Measurements from ENCODE around the gene MRPL18. TPM values are rescaled to one million over a fixed set of nuclear protein-coding genes. Genes with fewer than 3 reads are reported as not detected.
"Not testable (repeated sequence)": the region's sequence is repeated elsewhere in the genome, so short reads cannot be mapped to it uniquely, and the experiment has no call there.

The MRPL18 gene
- total and polyA plus RNA-seq, 2 donors (not counting 1 experiment from before 2014, with no cell fraction given) = 80.4 to 87.1 TPM

DNA sequence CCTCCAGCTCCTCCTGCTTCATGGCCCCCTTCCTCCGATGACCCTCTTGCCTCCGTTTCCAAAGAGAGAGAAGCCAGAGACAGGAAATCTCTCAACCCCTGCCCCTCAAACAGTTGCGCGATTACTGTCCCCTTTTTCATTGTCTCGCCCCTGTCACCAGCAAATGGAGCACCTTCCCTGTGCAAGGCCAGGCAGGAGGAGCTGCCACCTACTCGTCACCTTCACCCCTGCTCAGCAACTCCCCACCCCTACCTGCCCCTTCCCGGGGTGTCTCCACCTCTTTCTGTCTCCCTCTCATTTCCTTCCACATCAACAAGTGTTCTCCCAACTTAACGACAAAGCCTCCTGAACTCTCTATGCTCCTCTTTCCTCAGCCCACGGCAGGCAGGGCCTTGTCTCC is 23.5 kb downstream of the MRPL18 start:
- Histone ChIP-seq H3K79me2 (ENCODE audit: control insufficient read depth, insufficient read depth, low read length) (no peaks in the 10 kb centered on the region), H3K36me3 (ENCODE audit: control insufficient read depth, insufficient read depth, low read length) (no peaks in the 10 kb centered on the region), H4K20me1 (ENCODE audit: control insufficient read depth, extremely low read depth, insufficient read depth, low read length) (no peaks in the 10 kb centered on the region), H3K4me3 (replicated peaks in 1 of 4; ENCODE audit: control extremely low read depth in 1 of 4, insufficient read depth in 1 of 4, low read depth in 3 of 4, low read length in 4 of 4) (no peak overlapping the region), H3K9ac (ENCODE audit: insufficient read depth, low read length) (no peak overlapping the region), H3K27me3 (ENCODE audit: control insufficient read depth, insufficient read depth, low read length) (no peaks in the 10 kb centered on the region), H3K4me1 (ENCODE audit: control insufficient read depth, extremely low read depth, insufficient read depth, low read length) (no peaks in the 10 kb centered on the region), H2AFZ (ENCODE audit: low read length) (no peak overlapping the region), H3K4me2 (ENCODE audit: extremely low read depth, insufficient read depth, low read length) (no peak overlapping the region), H3K27ac (ENCODE audit: insufficient read depth, low read length) (no peak overlapping the region), H3K9me3 (ENCODE audit: control insufficient read depth, insufficient read depth, low read depth, low read length) (no peaks in the 10 kb centered on the region)
- no peak for TF ChIP-seq CTCF (conservative IDR thresholded peaks at IDR 0.05 in 1 of 2, IDR thresholded peaks at IDR 0.05 in 1 of 2; ENCODE audit: low read depth in 1 of 2, low read length in 2 of 2)
- no peak for DNase-seq (ENCODE audit: low read depth in 2 of 2)

DNA sequence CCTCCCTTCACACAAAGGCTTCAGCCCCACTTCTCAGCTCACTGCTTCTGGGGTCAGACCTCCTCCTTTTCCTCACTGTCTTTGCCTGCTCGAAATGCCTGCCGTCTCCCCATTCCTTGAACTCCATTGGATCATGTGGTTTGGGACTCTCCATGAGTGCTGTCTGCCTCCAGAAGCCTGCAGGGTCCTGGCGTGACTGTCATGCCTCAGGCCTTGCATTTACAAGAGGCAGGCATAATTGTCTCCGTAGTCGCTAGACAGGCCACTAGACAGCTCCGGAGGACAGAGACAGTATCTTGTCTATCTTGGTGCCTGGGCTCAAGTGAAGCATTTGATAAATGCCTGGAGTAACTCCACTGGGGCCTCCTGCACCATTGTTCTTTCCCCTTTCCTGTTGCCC is 25.1 kb downstream of the MRPL18 start:
- Histone ChIP-seq H3K4me1 (ENCODE audit: control insufficient read depth, extremely low read depth, insufficient read depth, low read length) (no peaks in the 10 kb centered on the region), H2AFZ (ENCODE audit: low read length) (no peak overlapping the region), H3K9ac (ENCODE audit: insufficient read depth, low read length) (no peak overlapping the region), H3K4me3 (replicated peaks in 1 of 4; ENCODE audit: control extremely low read depth in 1 of 4, insufficient read depth in 1 of 4, low read depth in 3 of 4, low read length in 4 of 4) (no peak overlapping the region), H3K27ac (ENCODE audit: insufficient read depth, low read length) (no peak overlapping the region), H3K79me2 (ENCODE audit: control insufficient read depth, insufficient read depth, low read length) (no peaks in the 10 kb centered on the region), H3K27me3 (ENCODE audit: control insufficient read depth, insufficient read depth, low read length) (peaks cover 13% of the 10 kb centered on the region), H4K20me1 (ENCODE audit: control insufficient read depth, extremely low read depth, insufficient read depth, low read length) (no peaks in the 10 kb centered on the region), H3K36me3 (ENCODE audit: control insufficient read depth, insufficient read depth, low read length) (no peaks in the 10 kb centered on the region), H3K9me3 (ENCODE audit: control insufficient read depth, insufficient read depth, low read depth, low read length) (no peaks in the 10 kb centered on the region), H3K4me2 (ENCODE audit: extremely low read depth, insufficient read depth, low read length) (no peak overlapping the region)
- no peak for DNase-seq (ENCODE audit: low read depth in 2 of 2)
- TF ChIP-seq CTCF (conservative IDR thresholded peaks at IDR 0.05 in 1 of 2, IDR thresholded peaks at IDR 0.05 in 1 of 2; ENCODE audit: low read depth in 1 of 2, low read length in 2 of 2) (no peak), EZH2 (IDR thresholded peaks at IDR 0.05; ENCODE audit: low read length, missing control alignments) (no peak)

- not testable (repeated sequence) for H3K79me2 ChIP-seq (ENCODE audit: control insufficient read depth, insufficient read depth, low read length)
Observed at GRCh38 chr6:159816775-159817174, 26.5 kb downstream of the MRPL18 start.

More at GRCh38 chr6:159816775-159817174, 26.5 kb downstream of the MRPL18 start:
- not testable (repeated sequence) for H3K9ac ChIP-seq (ENCODE audit: insufficient read depth, low read length); H2AFZ ChIP-seq (ENCODE audit: low read length); H3K27ac ChIP-seq (ENCODE audit: insufficient read depth, low read length); DNase-seq (ENCODE audit: low read depth in 2 of 2); H3K4me3 ChIP-seq (replicated peaks in 1 of 4; ENCODE audit: control extremely low read depth in 1 of 4, insufficient read depth in 1 of 4, low read depth in 3 of 4, low read length in 4 of 4); H3K36me3 ChIP-seq (ENCODE audit: control insufficient read depth, insufficient read depth, low read length); H3K4me1 ChIP-seq (ENCODE audit: control insufficient read depth, extremely low read depth, insufficient read depth, low read length); H4K20me1 ChIP-seq (ENCODE audit: control insufficient read depth, extremely low read depth, insufficient read depth, low read length); H3K9me3 ChIP-seq (ENCODE audit: control insufficient read depth, insufficient read depth, low read depth, low read length); H3K4me2 ChIP-seq (ENCODE audit: extremely low read depth, insufficient read depth, low read length)
- peaks cover 14% of the 10 kb centered on the region for H3K27me3 ChIP-seq (ENCODE audit: control insufficient read depth, insufficient read depth, low read length)

All from fibroblast of lung (primary cell).